GM21737 (cell line): ENCODE results near the gene IKZF1.
A peak's percentile ranks its signal among the peaks of the same experiment; 100 is the strongest.

ENCODE experiments used
- ATAC-seq: cut with Tn5 transposase; IDR thresholded peaks from one replicate; pipeline ENCODE4 v1.9.1; 2021; ENCODE audit warnings: mild to moderate bottlenecking, moderate library complexity; ENCODE audit not compliant: unreplicated experiment

Gene IKZF1

DNA sequence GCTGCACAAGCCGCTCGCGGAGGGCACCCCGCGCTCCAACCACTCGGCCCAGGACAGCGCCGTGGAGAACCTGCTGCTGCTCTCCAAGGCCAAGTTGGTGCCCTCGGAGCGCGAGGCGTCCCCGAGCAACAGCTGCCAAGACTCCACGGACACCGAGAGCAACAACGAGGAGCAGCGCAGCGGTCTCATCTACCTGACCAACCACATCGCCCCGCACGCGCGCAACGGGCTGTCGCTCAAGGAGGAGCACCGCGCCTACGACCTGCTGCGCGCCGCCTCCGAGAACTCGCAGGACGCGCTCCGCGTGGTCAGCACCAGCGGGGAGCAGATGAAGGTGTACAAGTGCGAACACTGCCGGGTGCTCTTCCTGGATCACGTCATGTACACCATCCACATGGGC lies 95.6 kb downstream of the IKZF1 start:
- ATAC-seq: no peak

DNA sequence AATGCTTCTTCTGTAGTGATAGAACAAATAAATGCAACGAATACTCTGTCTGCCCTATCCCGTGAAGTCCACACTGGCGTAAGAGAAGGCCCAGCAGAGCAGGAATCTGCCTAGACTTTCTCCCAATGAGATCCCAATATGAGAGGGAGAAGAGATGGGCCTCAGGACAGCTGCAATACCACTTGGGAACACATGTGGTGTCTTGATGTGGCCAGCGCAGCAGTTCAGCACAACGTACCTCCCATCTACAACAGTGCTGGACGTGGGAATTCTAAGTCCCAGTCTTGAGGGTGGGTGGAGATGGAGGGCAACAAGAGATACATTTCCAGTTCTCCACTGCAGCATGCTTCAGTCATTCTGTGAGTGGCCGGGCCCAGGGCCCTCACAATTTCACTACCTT lies 99.9 kb downstream of the IKZF1 start:
- no peak for ATAC-seq

DNA sequence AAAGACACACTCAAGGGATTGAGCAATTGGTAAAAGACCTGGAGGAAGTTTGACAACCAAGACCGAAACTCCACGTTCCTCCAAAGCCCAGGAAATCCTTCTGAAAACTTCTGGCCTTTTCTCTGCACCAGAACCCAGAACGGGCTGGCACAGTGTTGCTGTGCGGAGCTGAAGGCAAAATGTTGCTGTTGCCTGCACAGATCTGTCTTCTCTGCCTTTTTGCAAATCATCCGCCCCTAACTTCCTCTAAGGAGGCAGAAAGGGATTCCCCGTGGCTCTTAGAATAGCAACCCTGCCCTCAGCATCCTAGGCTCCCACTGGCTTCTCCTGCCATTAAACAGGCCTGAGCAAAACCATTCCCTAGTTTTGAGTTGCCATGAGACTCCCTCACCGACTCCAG lies 100.7 kb downstream of the IKZF1 start:
- ATAC-seq: no peak

DNA sequence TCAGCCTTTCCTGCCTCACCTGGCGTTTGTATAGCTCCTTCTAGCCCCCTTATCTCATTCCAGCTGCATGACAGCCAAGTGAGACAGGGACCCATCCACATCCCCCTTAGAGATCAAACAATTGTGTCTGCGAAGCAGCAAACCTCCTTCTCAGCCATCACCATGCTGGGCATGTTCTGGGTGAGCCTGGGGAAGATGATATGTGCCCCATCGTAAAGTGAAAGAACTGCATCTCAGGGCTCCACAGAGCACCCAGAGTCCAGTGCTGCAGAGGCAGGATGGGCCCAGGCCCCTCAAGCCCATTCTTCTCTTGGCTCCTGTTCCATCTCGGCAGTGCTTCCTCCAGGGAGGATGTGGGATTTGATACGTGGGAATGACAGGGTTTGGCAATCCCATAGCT lies 102.4 kb downstream of the IKZF1 start:
- no peak for ATAC-seq

DNA sequence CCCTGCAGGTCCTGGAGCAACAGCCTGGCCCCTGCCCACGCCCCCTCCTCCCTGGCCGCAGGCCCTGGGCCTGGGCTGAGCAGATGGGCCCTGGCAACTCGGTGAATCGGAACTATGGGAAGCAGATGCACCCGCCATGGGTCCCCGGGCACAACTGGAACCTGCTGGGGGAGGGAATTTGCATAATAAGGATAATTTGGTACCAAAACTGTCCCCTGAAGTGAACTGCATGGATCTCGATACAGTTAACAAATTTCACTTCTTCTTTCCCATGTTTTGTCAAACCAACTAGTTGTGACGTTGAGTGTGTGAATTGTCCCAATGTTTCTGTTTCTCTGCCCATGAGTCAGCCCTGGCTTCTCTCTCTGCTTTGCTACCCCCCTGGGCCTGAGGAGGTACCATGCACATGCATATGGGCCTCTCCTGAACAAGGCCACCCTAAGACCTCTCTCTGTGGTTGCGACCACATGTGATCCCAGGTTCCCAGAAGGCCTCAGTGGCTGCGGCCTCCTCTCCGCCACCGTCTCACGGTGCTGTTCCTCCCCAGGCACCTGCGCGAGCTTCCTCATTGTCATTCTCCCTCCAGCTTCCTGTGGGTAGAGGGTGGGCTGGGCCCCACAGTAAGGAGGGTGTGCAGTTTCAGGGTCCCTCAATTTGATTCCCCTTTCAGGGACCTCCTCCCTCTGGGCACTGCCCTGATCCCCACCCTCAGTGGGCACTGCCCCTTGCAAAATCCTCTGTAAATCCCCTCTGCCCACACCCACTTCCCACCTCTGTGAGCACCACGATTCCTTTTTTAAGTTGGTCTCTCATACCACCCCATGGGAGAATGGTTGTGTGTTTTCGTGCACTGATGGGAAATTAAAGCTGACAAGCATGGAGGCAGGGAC lies 105.6 kb downstream of the IKZF1 start:
- ATAC-seq: peak; percentile 51

DNA sequence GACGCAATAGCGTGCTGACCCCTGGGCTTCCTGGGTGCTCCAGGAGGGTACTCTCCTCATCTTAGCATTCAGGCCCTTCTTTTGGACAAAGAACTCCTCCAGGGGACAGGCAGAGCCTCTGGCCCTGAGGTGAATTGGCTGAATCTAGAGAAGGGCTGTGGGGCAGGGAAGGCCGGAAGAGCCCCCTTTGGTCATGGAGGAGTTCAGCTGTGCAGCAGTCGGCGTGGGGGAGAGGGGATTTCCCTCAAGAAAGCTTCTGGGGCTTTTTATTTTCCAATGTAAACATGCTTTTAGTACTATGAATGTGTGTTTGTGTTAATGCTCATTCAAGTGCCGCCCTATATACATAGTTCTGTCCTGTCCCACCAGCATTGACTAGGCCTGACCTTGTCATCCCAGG lies 106.8 kb downstream of the IKZF1 start:
- no peak for ATAC-seq

DNA sequence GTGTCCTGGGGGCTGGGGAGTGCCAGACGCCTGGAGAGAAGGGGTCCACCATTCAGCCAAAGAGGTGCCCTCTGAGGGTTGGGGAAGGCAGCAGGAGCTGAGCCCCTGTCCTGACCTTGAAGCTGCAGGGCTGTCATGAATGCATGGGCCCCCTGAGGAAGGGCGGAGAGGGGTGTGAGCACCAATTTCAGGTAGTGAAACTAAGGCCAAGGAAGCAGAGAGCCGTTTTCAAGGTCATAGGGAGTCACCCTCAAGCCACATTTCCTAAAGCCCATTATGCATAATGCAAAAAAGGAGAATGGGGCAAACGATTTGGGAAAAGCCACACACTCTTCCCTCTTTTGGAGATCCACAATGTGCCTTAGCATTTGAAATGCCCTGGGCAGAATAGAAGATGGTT lies 108.5 kb downstream of the IKZF1 start:
- no peak for ATAC-seq

DNA sequence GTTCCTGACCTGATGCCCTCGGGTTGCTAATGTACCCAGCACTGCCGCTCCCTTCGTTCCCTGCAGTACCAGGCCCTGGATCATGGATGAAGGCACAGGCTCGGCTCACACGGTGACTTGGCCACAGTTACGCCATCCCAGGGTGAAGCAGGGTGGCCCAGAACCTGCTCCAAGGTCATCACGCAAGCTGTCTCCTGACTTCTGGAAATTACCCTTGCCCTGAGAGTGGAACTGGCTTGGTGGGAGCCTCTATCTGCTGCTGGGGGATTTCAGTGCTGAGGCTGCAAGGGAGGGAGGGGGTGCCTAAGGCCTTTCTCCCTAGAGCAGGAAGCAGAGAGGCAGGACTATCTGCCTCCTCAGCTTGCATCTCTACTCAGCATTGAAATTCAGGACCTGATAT lies 109.0 kb downstream of the IKZF1 start:
- no peak for ATAC-seq

DNA sequence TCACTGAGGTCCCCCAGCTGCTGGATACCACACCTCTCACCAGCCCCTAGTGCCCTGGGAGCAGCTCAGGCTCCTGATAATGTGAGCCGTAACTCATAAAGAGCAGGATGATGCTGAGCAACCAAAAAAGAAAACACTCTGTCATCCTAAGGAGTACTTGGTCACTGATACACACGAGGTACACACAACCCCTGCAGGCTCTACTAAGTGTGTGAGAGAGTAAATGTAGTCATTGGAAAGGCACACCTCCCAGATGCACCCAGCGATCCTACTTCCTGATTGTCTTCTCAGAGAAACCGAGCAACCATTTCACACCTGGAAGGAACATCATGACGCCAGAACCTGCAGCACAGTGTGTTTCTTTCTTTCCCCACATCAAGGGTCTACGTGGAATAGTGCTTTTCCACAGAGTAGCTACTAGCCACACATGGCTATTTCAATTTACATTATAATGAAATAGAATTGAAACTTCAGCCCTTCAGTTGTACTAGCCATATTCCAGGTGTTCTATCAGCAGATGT lies 111.4 kb downstream of the IKZF1 start:
- ATAC-seq: no peak

DNA sequence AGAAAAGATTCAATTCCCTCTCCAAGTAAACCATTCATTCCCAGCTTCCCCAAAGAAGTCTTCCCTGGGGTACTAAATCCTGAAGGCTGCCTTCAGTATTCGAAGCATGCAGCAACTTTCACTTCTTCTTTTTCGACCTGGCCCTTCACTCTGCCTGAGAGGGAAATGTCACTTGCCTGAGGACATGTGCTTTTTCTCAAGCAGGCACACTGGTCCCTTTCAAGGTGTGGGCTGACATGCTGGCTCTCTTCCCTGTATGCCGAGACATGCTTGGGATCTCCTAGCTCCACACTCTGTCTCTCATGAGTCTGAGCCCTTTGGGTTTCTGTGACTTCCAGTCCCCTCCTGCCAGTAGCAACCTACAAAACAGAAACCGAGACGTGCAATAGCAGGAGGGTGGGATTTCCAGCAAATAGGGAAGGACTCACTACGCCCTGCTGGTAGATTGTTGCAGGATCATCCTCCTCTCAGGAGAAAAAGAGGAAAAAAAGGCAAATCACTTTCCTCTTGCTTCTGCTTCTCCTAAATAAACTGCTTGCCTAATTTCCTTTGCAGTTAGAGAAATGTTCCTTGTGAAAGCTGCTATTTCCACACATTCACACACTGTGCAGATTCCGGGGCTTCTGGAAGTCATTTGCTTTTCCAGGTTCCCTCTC lies 112.1 kb downstream of the IKZF1 start:
- ATAC-seq: peak; percentile 64

DNA sequence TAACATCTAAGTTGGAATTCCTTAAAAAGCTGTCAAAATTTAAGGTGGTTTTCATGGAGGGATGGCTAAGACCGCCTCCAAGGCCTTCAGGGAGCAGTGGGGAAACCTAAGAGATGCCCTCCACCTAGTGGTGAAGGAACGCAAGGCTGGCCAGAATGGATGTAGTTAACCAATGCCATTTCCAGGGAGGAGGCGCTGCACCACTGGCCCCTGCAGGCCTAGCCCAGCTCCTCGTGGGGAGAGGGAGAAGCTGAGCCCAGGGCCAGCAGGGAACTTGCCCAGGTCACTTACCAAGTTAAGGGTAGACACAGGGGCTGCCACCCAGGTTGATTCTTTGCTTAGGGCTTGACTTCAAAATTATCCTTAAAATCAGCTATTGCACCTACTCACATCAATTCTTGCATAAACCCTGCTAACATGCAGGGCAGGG lies 113.6 kb downstream of the IKZF1 start:
- ATAC-seq: peak; percentile 84

DNA sequence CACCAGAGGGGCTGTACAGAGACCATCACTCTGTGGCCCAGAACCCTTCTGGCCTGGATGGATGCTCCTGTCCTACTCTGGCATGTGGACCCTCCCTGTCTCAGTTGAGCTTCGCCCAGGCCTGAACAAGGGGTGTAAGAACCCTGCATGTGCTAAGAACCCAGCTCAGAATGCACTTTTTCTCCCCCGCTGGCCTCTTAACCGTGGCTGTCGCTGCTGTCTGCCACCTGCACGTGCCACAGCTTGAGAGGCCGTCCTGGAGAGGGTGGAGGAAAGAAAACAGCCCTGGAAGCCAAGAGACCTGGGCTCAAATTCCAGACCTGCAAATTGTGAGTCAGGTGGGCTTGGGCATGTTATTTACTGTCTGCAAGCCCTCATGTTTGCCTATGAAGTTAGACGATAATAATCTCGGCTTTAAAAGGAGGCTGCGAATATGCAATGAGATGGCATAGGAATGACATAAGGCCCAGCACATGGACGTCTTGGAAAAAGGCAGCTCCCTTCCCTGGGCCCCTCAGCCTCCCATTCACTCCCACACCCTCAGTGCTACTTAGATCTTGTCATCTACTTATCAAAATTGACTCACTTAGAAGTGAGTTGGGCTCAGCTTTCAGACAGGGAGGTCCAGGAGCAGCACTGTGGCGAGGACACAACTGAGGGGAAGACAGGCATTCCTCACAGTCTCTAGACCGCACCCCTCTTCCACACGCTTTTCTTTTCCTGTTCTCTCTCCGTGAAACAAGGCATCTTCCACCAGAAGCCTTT lies 114.2 kb downstream of the IKZF1 start:
- ATAC-seq: no peak

DNA sequence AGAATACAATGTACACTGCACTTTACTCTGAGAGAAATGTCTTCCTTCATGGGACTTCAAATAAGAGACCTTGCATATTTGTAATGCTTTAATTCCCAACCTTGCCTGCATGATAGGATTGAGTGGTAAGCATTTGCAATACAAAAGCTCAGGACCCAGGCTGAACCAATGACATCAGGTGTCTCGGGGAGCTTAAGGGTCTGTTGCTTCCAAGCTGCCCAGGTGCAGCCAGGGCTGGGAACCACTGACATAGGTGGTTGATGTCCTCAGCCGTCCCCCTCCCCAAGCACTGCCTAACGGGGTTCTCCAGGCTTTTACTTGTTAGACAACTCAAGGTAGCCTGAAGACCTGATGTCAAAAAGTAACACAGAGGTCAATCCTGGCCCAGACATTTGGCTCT lies 116.5 kb downstream of the IKZF1 start:
- no peak for ATAC-seq

DNA sequence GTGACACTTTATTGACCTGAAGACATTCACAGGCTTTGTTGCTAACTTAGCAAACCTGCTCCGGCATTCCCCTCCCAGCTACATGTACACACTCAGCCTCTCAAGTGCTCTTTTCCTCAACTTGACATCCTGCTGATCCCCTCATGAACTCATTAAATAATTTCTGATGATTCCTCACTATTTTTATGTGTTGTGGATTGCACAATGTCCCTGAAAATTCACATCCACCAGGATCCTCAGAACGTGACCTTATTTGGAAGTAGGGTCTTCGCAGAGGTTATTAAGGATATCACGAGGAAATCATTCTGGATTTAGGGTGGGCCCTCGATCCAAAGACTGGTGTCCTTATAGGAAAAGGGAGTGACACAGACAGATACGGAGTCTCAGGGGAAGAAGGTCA lies 118.3 kb downstream of the IKZF1 start:
- ATAC-seq: no peak

DNA sequence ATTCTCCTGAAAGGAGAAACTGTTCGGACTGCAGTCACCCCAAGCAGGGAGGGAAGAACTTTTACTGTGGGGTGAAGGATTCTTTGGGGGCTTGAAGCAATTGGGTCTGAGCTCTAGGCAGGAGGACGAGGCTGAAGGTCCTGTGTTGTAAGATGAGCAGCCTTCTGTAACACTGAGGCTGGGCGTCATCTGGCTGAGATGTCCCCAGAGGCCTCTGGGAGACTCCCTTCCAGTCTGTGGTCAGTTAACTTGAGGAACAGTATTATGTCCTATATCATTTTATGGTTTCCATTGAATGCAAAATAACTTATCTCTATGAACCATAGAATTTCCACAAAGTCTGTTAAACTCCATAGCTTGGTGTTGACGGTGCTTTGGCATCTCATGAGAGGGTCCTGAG lies 119.3 kb downstream of the IKZF1 start:
- ATAC-seq: no peak

DNA sequence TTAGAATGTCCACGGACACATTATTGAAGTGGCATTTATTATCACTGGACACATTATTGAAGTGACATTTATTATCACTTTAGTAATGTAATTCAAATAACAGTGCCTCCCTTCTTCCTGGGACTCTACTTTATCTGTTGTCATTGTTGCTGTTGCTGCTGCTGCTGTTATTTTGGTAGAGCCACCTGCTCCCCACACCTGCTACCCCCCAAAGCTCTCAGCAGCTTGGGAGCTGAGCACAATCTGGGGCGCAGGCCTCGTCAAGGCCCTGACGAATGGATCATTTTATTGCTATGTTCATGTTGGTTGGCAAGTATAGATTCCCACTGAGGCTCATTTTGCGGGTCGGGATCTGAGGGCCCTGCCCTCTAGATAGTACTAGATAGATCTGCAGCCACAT lies 120.8 kb downstream of the IKZF1 start:
- ATAC-seq: no peak

DNA sequence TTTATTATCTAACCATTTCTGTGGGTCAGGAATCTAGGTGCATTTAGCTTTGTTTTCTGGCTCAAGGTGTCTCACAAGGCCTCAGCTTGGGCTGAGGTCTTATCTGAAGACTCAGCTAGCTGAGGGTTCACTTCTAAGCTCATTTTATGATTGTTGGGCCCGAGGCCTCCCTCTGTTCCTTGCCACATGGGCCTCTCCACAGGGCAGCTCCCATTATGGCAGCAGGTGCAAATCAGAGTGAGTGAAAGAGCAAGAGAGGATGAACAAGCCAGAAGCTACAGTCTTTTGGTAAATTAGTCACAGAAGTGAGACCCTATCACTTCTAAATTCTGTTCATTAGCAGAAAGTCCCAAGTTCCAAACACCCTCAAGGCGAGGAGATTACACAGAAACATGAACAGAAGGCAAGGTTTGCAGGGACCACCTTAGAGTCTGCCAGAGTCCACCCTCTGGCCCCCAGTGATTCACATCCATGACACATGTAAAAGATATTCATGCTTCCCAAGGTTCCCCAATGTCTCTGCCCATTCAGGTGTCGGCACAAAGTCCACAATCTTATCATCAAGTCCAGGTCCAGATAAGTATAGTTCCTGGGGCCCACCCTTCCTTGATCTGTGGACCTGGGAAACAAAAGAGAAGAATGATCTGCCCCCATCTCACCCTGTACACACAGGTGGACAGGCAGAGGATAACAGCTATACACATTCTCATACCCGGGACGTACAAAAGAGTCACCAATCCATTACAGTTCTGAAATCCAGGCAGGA lies 121.9 kb downstream of the IKZF1 start:
- no peak for ATAC-seq

DNA sequence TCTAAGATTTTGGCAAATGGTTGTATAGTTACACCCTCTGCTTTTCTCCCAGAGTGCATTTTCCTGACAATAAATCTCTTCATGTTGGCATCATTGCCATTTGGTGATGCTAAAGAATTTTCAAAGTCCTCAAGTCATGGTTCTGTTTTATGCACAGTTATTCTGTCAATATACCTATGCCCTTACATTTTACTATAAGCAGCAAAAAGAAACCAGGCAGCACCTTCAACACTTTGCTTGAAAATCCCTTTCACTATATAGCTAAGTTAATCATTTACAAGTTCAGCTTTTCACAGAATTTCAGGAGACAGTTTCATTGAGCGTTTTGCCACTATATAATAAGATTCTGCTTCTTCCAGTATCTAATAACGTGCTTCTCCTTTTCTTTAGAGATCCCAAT lies 123.0 kb downstream of the IKZF1 start:
- ATAC-seq: no peak

DNA sequence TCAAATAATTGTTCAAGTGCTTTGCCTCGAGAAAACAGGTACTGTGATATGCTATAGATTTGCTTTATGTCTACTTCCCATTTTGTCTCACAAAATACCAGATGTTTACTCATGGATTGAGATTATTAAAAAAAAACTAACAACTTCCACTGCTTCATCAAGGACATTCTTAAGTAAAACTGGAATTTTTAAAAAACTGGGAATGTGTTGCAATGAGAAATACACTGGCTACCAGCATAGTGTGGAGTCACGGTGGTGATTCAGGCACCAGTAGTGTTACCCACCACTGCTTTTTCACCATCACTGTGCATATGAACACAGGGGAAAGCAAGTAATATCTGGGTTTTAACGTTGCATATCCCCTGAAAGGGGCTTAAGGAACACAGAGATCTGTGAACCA lies 124.4 kb downstream of the IKZF1 start:
- no peak for ATAC-seq

DNA sequence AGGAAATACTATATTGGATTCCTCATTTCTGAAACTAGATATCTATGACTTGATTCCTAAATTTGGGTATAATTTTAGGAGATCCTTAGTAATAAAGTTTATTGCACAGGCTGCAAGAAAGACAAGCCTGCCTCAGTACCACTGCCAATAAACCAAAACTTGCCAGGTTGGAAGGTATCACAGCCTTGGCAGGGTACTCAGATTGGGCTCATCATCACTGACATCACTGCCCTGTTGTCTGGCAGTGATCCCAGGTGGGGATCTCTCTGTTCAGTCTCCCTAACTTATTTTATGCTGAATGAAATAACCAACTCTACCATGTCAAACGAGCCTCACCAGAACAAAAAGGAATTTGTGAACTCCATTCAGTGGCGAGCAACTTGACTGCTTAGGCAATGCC lies 126.8 kb downstream of the IKZF1 start:
- no peak for ATAC-seq
